Measurements from ENCODE around the gene METRNL.

METRNL gene

DNA sequence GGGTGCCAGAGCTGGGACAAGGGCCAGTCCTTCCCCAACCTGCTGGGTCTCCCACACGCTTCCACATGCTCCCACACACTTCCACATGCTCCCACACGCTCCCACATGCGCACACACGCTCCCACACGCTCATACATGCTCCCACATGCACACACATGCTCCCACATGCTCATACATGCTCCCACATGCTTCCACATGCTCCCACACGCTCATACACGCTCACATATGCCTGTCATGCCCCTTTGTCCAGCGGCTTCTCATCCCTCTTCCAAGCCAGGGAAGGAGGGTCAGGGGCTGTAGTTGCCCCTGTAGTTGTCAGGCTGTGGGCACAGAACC is 9.9 kb upstream of the METRNL start:
- Histone ChIP-seq H3K9ac (ENCODE audit: low read length) (no peak overlapping the region), H3K4me1 (ENCODE audit: insufficient read depth, low read length, severe bottlenecking) (no peaks in the 10 kb centered on the region), H3K27ac (ENCODE audit: low read depth, low read length, poor library complexity, severe bottlenecking) (no peak overlapping the region), H3F3A (ENCODE audit: insufficient read depth, low read length) (no peaks in the 10 kb centered on the region), H3K9me2 (ENCODE audit: low read depth, low read length) (no peaks in the 10 kb centered on the region), H2AFZ (ENCODE audit: low read length) (no peak overlapping the region), H3K27me3 (ENCODE audit: insufficient read depth, low read length) (peaks cover 9% of the 10 kb centered on the region; the same call in 1 of the 2 replicates), H3K4me3 (ENCODE audit: low read depth, low read length, poor library complexity, severe bottlenecking) (no peak overlapping the region), H3K36me3 (ENCODE audit: insufficient read depth, low read length) (no peaks in the 10 kb centered on the region), H3K79me2 (ENCODE audit: insufficient read depth, low read length) (no peaks in the 10 kb centered on the region), H3K9me3 (ENCODE audit: low read length) (no peaks in the 10 kb centered on the region), H3K4me2 (ENCODE audit: low read length) (no peak overlapping the region), H4K20me1 (ENCODE audit: insufficient read depth, low read length) (no peaks in the 10 kb centered on the region)
- TF ChIP-seq CTCF (IDR thresholded peaks at IDR 0.05; ENCODE audit: low read length) (no peak), EZH2 (IDR thresholded peaks at IDR 0.05; ENCODE audit: borderline replicate concordance, low read length) (no peak)

- no peak overlapping the region for H3K4me2 ChIP-seq (ENCODE audit: low read length)
- no peaks in the 10 kb centered on the region for H4K20me1 ChIP-seq (ENCODE audit: insufficient read depth, low read length)
- H3K27ac ChIP-seq (ENCODE audit: low read depth, low read length, poor library complexity, severe bottlenecking): no peak overlapping the region
- H3K4me1 ChIP-seq (ENCODE audit: insufficient read depth, low read length, severe bottlenecking): no peaks in the 10 kb centered on the region
- no peaks in the 10 kb centered on the region for H3K9me2 ChIP-seq (ENCODE audit: low read depth, low read length)
- H3K9ac ChIP-seq (ENCODE audit: low read length): no peak overlapping the region
- no peak overlapping the region for H2AFZ ChIP-seq (ENCODE audit: low read length)
- no peaks in the 10 kb centered on the region for H3K36me3 ChIP-seq (ENCODE audit: insufficient read depth, low read length)
- H3K9me3 ChIP-seq (ENCODE audit: low read length): no peaks in the 10 kb centered on the region
- no peak overlapping the region for H3K4me3 ChIP-seq (ENCODE audit: low read depth, low read length, poor library complexity, severe bottlenecking)
- no peaks in the 10 kb centered on the region for H3F3A ChIP-seq (ENCODE audit: insufficient read depth, low read length)
- H3K27me3 ChIP-seq (ENCODE audit: insufficient read depth, low read length): peaks cover 9% of the 10 kb centered on the region
- TF ChIP-seq EZH2 (IDR thresholded peaks at IDR 0.05; ENCODE audit: borderline replicate concordance, low read length): no peak
- no peak for TF ChIP-seq CTCF (IDR thresholded peaks at IDR 0.05; ENCODE audit: low read length)
- H3K79me2 ChIP-seq (ENCODE audit: insufficient read depth, low read length): no peaks in the 10 kb centered on the region
These were observed 9.3 kb upstream of the METRNL start for GRCh38 chr17:83069931-83070742.

DNA sequence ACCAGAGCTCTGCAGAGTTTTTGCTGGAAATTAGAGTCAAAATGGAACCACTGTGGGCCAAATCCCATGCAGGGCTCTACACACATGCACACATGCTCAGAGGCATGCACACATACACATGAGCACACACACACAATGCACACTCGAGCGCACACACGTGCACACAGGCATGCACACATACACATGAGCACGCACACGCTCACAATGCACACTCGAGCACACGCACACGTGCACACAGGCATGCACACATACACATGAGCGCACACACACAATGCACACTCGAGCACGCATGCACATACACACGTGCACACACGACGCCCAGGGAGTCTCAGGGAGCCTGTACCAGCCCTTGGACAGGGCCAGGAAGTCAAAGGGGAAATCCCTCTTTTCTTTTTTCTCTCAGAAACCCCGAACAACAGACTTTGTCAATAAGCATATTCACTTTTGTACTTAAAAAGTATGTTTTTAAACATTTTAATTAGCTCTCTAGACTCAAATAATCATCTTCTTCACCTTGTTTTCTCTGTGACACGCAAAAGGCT is 8.5 kb upstream of the METRNL start:
- Histone ChIP-seq H3K27me3 (ENCODE audit: insufficient read depth, low read length) (peaks cover 8% of the 10 kb centered on the region), H3K9me2 (ENCODE audit: low read depth, low read length) (no peaks in the 10 kb centered on the region), H3K9ac (ENCODE audit: low read length) (no peak overlapping the region), H3K4me3 (ENCODE audit: low read depth, low read length, poor library complexity, severe bottlenecking) (no peak overlapping the region), H3K36me3 (ENCODE audit: insufficient read depth, low read length) (no peaks in the 10 kb centered on the region), H3K4me2 (ENCODE audit: low read length) (no peak overlapping the region), H3K27ac (ENCODE audit: low read depth, low read length, poor library complexity, severe bottlenecking) (no peak overlapping the region), H3K79me2 (ENCODE audit: insufficient read depth, low read length) (no peaks in the 10 kb centered on the region), H2AFZ (ENCODE audit: low read length) (no peak overlapping the region), H4K20me1 (ENCODE audit: insufficient read depth, low read length) (no peaks in the 10 kb centered on the region), H3F3A (ENCODE audit: insufficient read depth, low read length) (no peaks in the 10 kb centered on the region), H3K9me3 (ENCODE audit: low read length) (no peaks in the 10 kb centered on the region), H3K4me1 (ENCODE audit: insufficient read depth, low read length, severe bottlenecking) (no peaks in the 10 kb centered on the region)
- TF ChIP-seq CTCF (IDR thresholded peaks at IDR 0.05; ENCODE audit: low read length) (no peak), EZH2 (IDR thresholded peaks at IDR 0.05; ENCODE audit: borderline replicate concordance, low read length) (no peak)

Measured in OCI-LY1 (cell line).